ENCODE measurements around the gene ALKBH5. TPM values are rescaled to one million over a fixed set of nuclear protein-coding genes. Genes with fewer than 3 reads are reported as not detected.

Gene ALKBH5
- total RNA-seq, 1 donor from 2014 or later, result 87.9 TPM

DNA sequence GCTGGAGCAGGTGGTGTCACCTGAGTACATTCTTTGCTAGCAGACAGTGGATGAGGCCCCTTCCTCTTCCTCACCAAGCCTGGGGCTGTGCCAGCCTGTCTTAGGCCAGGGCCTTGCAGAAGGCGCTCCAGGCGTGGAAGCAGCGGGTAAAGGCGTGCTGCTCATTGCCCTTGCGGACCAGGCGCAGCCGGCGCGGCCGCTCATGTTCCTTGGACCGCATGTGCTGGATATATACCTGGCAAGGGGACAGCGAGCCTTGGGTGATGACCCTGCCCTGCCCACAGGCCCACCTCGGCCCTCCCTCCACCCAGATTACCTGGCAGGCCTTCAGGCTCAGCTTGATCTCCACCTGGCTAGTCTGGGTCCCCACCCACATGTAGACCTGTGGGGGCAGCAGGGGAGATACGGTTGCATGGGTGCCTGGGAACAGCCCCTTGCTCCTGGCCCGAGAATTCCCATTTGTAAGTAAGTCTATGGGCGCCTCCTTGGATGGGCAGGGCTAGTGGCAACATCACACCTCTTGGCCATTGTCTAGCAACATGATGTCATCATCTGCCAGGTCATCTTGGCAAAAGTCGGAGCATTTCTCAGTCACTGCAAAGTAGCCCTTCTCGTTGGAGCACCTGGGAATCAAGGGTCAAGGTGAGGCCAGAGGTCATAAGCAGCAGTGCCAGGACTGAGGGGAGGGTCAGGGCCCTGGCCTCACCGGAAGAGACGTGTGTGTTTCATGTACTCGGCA is 61.6 kb downstream of the ALKBH5 start:
- DNase-seq (ENCODE audit: low spot score), result no peak

- no peak for DNase-seq (ENCODE audit: low spot score)
Measured at GRCh38 chr17:18246109-18246725, 62.6 kb downstream of the ALKBH5 start.

- peak; percentile 83 for DNase-seq (ENCODE audit: low spot score)
Measured at GRCh38 chr17:18246880-18247612, 63.4 kb downstream of the ALKBH5 start.

DNA sequence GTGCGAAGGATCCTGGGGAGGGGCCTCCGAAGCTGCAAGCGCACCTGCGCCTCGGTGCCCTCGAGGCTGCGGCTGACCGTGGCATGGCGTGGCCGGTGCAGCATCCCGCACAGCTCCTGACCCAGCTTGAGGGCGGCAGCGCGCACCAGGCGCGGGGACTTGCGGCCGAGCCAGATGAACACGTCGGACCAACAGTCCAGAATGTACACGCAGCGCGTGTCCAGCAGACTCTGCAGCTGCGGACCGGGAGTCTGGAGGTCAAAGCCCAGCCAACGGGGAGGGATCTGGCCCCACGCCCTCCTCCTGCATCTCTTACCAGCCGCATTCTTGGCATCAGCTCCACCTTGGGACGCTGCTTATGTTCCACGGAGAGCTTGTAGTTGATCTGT is 64.0 kb downstream of the ALKBH5 start:
- DNase-seq (ENCODE audit: low spot score), result no peak

DNA sequence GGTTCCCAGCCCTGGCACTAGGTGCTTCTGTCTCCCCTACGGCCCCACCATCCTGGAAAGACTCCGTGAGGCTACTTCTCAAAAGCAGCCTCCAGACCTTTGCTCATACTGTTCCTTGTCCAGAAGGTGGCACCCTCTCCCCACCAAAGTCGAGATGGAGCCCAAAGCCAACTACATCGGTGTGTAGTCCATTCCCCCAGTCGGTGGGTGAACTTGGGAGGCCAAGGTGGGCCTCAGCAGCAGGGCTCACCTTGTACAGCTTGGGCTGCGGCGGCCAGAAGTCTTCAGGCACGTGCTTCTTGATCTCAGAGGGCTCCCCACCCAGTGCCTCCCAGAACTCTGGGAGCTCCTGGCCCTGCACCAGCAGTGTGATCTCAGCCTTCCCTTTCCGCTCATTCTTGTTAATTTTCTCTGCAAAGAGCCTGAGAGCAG is 64.7 kb downstream of the ALKBH5 start:
- DNase-seq (ENCODE audit: low spot score), result peak; percentile 76

DNA sequence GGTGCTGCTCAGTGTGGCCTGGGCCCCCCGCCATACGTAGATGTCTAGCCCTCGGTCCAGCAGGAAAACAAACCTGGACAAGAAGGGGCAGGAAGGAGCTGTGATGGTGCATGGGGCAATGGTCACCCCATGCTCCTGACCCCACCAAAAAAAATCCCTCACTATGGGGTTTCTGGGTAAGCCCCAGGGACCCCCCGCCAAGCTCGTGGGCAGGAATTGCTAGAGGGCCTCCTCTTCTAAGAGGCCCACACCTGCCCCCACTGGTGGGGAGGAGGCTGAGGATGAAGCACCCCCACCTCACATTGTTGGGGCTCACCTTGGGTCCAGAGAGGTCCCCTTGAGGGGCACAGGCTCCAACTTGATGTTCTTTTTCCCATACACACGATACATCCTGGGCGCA is 65.2 kb downstream of the ALKBH5 start:
- no peak for DNase-seq (ENCODE audit: low spot score)

DNA sequence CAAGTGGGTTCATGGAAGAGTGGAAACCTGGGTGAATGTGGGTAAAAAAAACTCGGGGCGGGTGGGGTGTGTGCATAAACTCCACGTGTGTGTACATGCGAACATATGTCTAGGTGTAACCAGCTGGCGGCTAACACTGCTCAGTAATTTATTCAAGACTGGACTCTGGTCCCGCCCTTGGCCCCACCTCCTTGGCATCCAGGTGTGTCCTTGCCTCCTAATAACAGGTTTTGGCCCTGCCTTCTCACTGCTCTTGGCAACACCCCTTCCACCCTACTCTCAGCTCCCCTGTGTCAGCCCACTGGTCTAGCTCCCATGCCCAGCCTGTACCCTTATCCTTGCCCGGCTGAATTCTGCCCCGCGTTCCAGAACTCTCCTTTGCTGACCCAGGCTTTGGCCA is 66.6 kb downstream of the ALKBH5 start:
- no peak for DNase-seq (ENCODE audit: low spot score)

DNA sequence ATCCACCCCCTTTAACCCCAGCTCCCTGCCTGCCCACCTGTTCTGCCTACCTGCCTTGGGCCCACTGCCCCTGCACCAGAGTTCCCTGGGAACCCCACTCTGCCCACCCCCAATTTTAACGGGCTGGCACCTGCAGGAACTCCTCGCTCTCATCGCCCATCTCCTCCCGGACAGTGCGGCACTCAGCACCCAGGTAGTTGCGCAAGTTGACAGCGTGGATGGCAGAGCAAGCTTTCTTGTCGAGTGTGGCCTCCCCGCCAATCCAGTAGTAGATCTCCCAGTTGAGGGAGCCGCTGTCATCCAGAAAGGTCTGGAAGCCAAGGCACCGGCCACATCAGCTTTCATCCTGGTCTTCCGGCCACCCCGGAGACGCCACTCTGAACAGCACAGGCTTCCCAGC is 67.1 kb downstream of the ALKBH5 start:
- DNase-seq (ENCODE audit: low spot score), result no peak

DNA sequence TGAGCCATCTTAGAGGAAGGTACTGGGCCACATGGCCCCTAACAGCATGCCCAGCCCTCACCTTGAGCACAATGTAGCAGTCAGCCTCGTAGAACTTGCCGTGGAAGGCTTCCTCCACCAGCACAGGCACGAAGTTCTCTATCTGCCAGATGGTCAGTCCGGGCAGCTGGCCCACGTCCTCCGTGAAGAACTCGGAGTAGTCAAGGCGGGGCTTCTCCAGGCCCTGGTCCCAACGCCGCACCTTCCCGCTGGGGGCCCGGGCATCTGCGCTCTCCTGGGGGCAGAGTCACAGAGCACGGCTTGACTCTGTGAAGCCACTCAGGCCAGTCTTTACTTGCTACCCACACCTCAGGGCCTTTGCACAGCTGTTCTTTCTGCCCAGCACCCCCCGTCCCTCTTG is 67.6 kb downstream of the ALKBH5 start:
- DNase-seq (ENCODE audit: low spot score), result no peak

DNA sequence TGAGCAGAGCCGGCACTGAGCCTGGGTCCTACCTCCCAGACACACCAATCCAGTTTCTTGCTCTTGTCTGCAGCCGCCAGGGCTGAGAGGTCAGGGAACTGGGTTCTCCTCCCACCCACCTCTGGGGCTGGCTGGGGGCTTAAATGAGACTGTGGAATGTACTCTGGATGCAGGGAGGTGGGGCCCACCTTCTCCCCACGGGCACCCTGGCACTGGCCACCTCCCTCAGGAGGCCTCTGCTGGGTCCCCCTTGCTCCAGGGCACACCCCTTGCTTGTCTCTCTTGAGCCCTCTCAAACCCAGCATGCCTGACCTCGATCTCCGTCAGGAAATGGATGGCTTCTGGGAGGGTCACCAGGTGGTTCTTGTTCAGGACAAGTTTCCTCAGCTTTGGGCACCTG is 68.5 kb downstream of the ALKBH5 start:
- no peak for DNase-seq (ENCODE audit: low spot score)

GRCh38 chr17:18253187-18253884 is 69.7 kb downstream of the ALKBH5 start:
- DNase-seq (ENCODE audit: low spot score), result no peak

GRCh38 chr17:18253947-18254821 is 70.6 kb downstream of the ALKBH5 start:
- DNase-seq (ENCODE audit: low spot score), result no peak

- no peak for DNase-seq (ENCODE audit: low spot score)
Measured at GRCh38 chr17:18254888-18255649, 71.4 kb downstream of the ALKBH5 start.

DNA sequence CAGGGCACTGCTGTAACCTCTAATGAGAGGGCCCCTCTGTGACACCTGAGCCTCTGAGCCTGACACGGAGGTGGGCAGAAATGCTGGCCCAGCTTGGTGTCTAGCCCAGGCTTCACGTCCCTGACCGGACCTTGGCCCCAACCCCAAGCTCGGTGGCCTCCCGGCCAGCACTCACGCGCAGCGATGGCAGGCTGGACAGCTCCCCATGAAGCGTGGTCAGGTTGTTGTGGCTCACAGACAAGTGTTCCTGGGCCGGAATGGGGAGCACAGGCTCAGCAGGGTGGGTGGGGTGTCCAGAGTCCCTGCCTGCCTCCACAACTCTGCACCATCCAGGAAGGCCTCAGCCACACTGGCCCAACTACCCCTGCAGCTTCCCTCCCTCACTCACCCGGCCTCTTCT is 72.7 kb downstream of the ALKBH5 start:
- DNase-seq (ENCODE audit: low spot score), result no peak

DNA sequence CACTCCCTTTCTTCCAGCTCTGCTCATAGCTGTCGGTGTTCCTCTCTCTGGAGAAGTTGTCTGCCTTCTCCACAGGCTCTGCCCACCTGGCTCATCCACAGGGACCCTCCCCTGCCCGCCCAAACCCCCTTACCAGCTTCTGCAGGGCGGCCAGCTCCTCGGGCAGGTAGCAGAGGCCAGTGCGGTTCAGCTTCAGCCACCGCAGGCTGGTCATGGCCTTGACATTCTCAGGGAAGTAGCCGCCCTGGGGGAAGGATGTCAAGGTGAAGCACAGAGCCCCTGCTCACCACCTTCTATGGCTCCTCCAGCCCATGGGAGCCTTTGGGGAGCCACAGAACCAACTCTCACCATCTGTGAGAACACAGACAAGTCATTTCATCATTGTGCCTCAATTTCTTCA is 73.1 kb downstream of the ALKBH5 start:
- DNase-seq (ENCODE audit: low spot score), result no peak

- DNase-seq (ENCODE audit: low spot score), result peak; percentile 80
Measured at GRCh38 chr17:18257268-18257981, 73.8 kb downstream of the ALKBH5 start.

- DNase-seq (ENCODE audit: low spot score), result peak; percentile 73
Measured at GRCh38 chr17:18257982-18258355, 74.3 kb downstream of the ALKBH5 start.

- no peak for DNase-seq (ENCODE audit: low spot score)
Measured at GRCh38 chr17:18258356-18259038, 74.9 kb downstream of the ALKBH5 start, which contains the start of gene FLII. FLII (minus strand) TSS chr17:18258738; CDS start chr17:18258690, 48 bp downstream.

All from ureter (tissue), 1 donor.